Endothelial cell (in vitro differentiated cells): ENCODE measurements around the gene LIN7B. TPM values are rescaled to one million over a fixed set of nuclear protein-coding genes. Genes with fewer than 3 reads are reported as not detected.
"Not testable (repeated sequence)": the region's sequence is repeated elsewhere in the genome, so short reads cannot be mapped to it uniquely, and the experiment has no call there.

ENCODE experiments used
- DNase-seq: peaks from one replicate; pipeline ENCODE4 v3.0.0; 2021; ENCODE audit warnings: low spot score
- H3K27ac Mint-ChIP-seq: one replicate; pipeline ENCODE4 v1.8.0; 2021; ENCODE audit warnings: mixed read lengths, inconsistent platforms; ENCODE audit not compliant: unreplicated experiment
- H3K27me3 Mint-ChIP-seq: one replicate; pipeline ENCODE4 v1.8.0; 2021; ENCODE audit warnings: mild to moderate bottlenecking, moderate library complexity, mixed read lengths, inconsistent platforms; ENCODE audit not compliant: unreplicated experiment
- H3K36me3 Mint-ChIP-seq: one replicate; pipeline ENCODE4 v1.8.0; 2021; ENCODE audit warnings: mild to moderate bottlenecking, low read depth, mixed read lengths, inconsistent platforms; ENCODE audit not compliant: unreplicated experiment
- H3K4me1 Mint-ChIP-seq: one replicate; pipeline ENCODE4 v1.8.0; 2021; ENCODE audit warnings: mild to moderate bottlenecking, mixed read lengths, inconsistent platforms; ENCODE audit not compliant: unreplicated experiment
- H3K4me3 Mint-ChIP-seq: one replicate; pipeline ENCODE4 v1.8.0; 2021; ENCODE audit warnings: mild to moderate bottlenecking, mixed read lengths, inconsistent platforms; ENCODE audit not compliant: unreplicated experiment
- H3K9me3 Mint-ChIP-seq: one replicate; pipeline ENCODE4 v1.8.0; 2021; ENCODE audit warnings: mixed read lengths, inconsistent platforms; ENCODE audit not compliant: unreplicated experiment
- CTCF ChIP-seq: fragments of 200-600 bp; sonication (generic); IDR thresholded peaks from one replicate; pipeline ENCODE4 v1.5.0; 2021; ENCODE audit warnings: antibody characterized with exemption; ENCODE audit not compliant: unreplicated experiment
- total RNA-seq: library from RNA; stranded (reverse); fragmentation: NEBNext Ultra II Directional; extraction: Animal tissue kit (Norgen Biotek cat#: 25700); gene quantifications from one replicate; pipeline ENCODE4 v1.2.1, GENCODE V29; 2021; ENCODE audit not compliant: unreplicated experiment

The LIN7B gene
- total RNA-seq, 1 donor from 2014 or later: 5.8 TPM

DNA sequence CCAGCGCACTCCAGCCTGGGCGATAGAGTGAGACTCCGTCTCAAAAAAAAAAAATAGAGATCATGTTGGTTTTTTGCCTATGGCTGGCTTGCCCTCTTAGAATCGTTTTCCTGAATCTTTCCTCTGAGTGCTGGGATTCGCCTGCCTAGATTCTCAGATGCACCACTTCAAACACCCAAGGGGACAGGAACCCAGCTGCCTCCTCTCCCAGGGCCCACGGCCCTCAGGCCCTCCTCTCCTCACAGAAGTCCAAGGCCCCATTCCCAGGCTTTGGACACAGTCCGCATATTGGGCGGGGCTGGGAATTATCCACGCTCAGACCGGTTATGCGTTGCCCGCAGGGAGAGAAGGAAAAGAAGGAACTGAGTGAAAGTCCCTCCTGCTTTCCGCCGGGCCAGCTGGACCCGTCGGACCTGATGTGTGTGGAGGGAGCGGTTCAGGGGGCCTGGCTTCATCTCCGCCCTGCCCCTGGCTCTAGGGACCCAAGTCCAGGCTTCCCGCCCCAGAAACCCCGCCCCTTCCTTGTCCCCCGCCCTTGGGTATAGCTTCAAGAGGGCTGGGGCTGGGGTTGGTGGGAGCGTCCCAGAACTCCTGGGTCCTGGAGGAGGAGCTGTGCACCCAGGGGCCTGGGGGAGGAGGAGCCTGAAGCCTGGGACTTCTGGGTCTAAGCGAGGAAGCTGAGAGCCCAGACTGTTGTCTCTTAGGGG lies 11.0 kb downstream of the LIN7B start:
- DNase-seq: no peak
- Mint-ChIP-seq H3K36me3 (peaks cover 9% of the 10 kb centered on the region), H3K9me3 (no peaks in the 10 kb centered on the region), H3K4me3 (no peak overlapping the region), H3K4me1 (peaks cover 15% of the 10 kb centered on the region), H3K27me3 (peaks cover 15% of the 10 kb centered on the region), H3K27ac (no peak overlapping the region)
- no peak for TF ChIP-seq CTCF

GRCh38 chr19:49126575-49126974 lies 12.4 kb downstream of the LIN7B start:
- DNase-seq: no peak
- Mint-ChIP-seq H3K4me1 (peaks cover 8% of the 10 kb centered on the region), H3K4me3 (no peak overlapping the region), H3K36me3 (peaks cover 5% of the 10 kb centered on the region), H3K27ac (no peak overlapping the region), H3K27me3 (peaks cover 9% of the 10 kb centered on the region), H3K9me3 (no peaks in the 10 kb centered on the region)
- TF ChIP-seq CTCF: no peak

DNA sequence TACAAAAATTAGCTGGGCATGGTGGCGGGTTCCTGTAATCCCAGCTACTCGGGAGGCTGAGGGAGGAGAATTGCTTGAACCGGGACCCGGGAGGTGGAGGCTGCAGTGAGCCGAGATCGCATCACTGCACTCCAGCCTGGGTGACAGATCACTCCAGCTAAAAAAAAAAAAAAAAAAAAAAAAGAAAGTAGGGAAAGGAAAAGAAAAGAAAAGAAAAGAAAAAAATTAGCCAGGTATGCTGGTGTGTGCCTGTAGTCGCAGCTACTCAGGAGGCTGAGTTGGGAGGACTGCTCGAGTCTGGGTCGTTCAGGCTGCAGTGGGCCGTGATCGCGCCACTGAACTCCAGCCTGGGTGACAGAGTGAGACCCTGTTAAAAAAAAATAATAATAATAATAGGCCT lies 13.1 kb downstream of the LIN7B start:
- H3K27ac Mint-ChIP-seq, H3K36me3 Mint-ChIP-seq, H3K4me3 Mint-ChIP-seq, DNase-seq, H3K9me3 Mint-ChIP-seq, H3K27me3 Mint-ChIP-seq, H3K4me1 Mint-ChIP-seq: not testable (repeated sequence)

DNA sequence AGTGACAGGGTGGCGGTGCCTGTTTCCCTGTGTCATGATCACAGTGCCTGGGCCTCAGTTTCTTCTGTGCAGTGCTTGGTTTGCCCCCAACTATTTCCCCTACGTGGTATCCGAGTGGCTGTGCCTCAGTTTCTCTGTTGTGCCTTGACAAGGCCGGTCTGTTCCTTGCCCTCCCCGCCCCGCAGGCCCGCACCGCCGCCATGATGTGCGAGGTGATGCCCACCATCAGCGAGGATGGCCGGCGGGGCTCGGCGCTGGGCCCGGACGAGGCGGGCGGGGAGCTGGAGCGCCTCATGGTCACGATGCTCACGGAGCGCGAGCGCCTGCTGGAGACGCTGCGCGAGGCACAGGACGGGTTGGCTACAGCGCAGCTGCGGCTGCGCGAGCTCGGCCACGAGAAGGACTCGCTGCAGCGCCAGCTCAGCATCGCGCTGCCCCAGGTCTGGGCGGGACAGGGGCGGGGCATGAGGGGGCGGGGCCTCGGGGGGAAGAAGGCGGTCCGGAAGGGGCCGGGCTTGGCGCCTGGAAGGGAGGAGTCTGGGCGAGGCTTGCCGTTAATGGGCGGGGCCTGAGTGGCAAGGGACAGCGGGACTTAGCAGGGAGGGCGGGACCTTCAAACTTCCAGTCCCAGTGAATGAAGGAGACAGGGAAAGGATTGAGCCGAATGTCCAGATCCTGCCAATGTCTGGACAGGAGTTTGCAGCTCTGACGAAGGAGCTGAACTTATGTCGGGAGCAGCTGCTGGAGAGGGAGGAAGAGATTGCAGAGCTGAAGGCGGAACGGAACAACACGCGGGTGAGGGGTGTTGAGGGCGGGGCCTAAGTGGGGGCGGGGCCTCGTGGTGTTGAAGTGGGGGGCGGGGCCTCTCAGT lies 13.7 kb downstream of the LIN7B start:
- H3K27me3 Mint-ChIP-seq: peaks cover 9% of the 10 kb centered on the region
- H3K27ac Mint-ChIP-seq: no peak overlapping the region
- peaks cover 8% of the 10 kb centered on the region for H3K4me1 Mint-ChIP-seq
- no peak for TF ChIP-seq CTCF
- DNase-seq: peak; percentile 95
- H3K9me3 Mint-ChIP-seq: no peaks in the 10 kb centered on the region
- peaks cover 5% of the 10 kb centered on the region for H3K36me3 Mint-ChIP-seq
- H3K4me3 Mint-ChIP-seq: peak overlapping the region; percentile 82

- no peak for DNase-seq
- peak overlapping the region; percentile 66 for H3K4me3 Mint-ChIP-seq
- H3K9me3 Mint-ChIP-seq: no peaks in the 10 kb centered on the region
- TF ChIP-seq CTCF: no peak
- peaks cover 9% of the 10 kb centered on the region for H3K27me3 Mint-ChIP-seq
- H3K4me1 Mint-ChIP-seq: peaks cover 8% of the 10 kb centered on the region
- no peak overlapping the region for H3K27ac Mint-ChIP-seq
- H3K36me3 Mint-ChIP-seq: peaks cover 5% of the 10 kb centered on the region
Measured at GRCh38 chr19:49128545-49129237, 14.5 kb downstream of the LIN7B start.
